Karpas-422 (cell line): ENCODE data around the gene AGL. TPM values are rescaled to one million over a fixed set of nuclear protein-coding genes. Genes with fewer than 3 reads are reported as not detected.
"Not testable (repeated sequence)": the region's sequence is repeated elsewhere in the genome, so short reads cannot be mapped to it uniquely, and the experiment has no call there.

Experiments
- DNase-seq: peaks from one replicate; pipeline ENCODE4 v3.0.0-alpha.2; 2015
- H2AFZ ChIP-seq: fragments of 200-600 bp; sonication (generic); 2 replicates; pipeline ENCODE4 v1.6.1; 2014; ENCODE audit warnings: antibody characterized with exemption, low read length, mixed read lengths
- H3K27ac ChIP-seq: fragments of 200-600 bp; sonication (generic); 2 replicates; pipeline ENCODE4 v1.5.1; 2014; ENCODE audit warnings: mild to moderate bottlenecking, low read length, moderate library complexity
- H3K27me3 ChIP-seq: fragments of 200-600 bp; sonication (generic); 2 replicates; pipeline ENCODE4 v1.6.1; 2014; ENCODE audit warnings: low read length, mixed read lengths
- H3K36me3 ChIP-seq: fragments of 200-600 bp; sonication (generic); 2 replicates; pipeline ENCODE4 v1.6.1; 2014; ENCODE audit warnings: low read length, mixed read lengths; ENCODE audit not compliant: insufficient read depth
- H3K4me1 ChIP-seq: fragments of 200-600 bp; sonication (generic); 2 replicates; pipeline ENCODE4 v1.6.1; 2014; ENCODE audit warnings: mild to moderate bottlenecking, low read length, mixed read lengths
- H3K4me2 ChIP-seq: fragments of 200-600 bp; sonication (generic); 2 replicates; pipeline ENCODE4 v1.6.1; 2014; ENCODE audit warnings: low read length, low read depth, mild to moderate bottlenecking; ENCODE audit not compliant: poor library complexity, severe bottlenecking
- H3K4me3 ChIP-seq: fragments of 200-600 bp; sonication (generic); 2 replicates; pipeline ENCODE4 v1.5.1; 2014; ENCODE audit warnings: mild to moderate bottlenecking, antibody characterized with exemption, low read length, mixed read lengths
- H3K79me2 ChIP-seq: fragments of 200-600 bp; sonication (generic); 2 replicates; pipeline ENCODE4 v1.6.1; 2014; ENCODE audit warnings: mild to moderate bottlenecking, low read length, mixed read lengths
- H3K9ac ChIP-seq: fragments of 200-600 bp; sonication (generic); 2 replicates; pipeline ENCODE4 v1.6.0; 2014; ENCODE audit warnings: low read length
- H3K9me2 ChIP-seq: fragments of 200-600 bp; sonication (generic), shearing (Covaris generic); replicated peaks from 2 replicates; pipeline ENCODE4 v1.6.0; 2014; ENCODE audit warnings: mild to moderate bottlenecking, low read length, moderate library complexity; ENCODE audit not compliant: insufficient read depth
- H3K9me3 ChIP-seq: fragments of 300-700, 200-600 bp; sonication (generic); 2 replicates; pipeline ENCODE4 v1.6.1; 2014; ENCODE audit warnings: low read length, mixed read lengths
- H4K20me1 ChIP-seq: fragments of 200-600 bp; sonication (generic); 2 replicates; pipeline ENCODE4 v1.6.1; 2014; ENCODE audit warnings: mild to moderate bottlenecking, antibody characterized with exemption, low read length, low read depth; ENCODE audit not compliant: insufficient read depth
- total RNA-seq: library from RNA; depleted of rRNA; stranded (reverse); fragments of >200 nt; shearing (Covaris generic); gene quantifications from 2 replicates; pipeline ENCODE4 v1.2.3, GENCODE V29; 2014; ENCODE audit warnings: low replicate concordance

The AGL gene
- total RNA-seq, 1 experiment from 2014 or later = 49.5 TPM

DNA sequence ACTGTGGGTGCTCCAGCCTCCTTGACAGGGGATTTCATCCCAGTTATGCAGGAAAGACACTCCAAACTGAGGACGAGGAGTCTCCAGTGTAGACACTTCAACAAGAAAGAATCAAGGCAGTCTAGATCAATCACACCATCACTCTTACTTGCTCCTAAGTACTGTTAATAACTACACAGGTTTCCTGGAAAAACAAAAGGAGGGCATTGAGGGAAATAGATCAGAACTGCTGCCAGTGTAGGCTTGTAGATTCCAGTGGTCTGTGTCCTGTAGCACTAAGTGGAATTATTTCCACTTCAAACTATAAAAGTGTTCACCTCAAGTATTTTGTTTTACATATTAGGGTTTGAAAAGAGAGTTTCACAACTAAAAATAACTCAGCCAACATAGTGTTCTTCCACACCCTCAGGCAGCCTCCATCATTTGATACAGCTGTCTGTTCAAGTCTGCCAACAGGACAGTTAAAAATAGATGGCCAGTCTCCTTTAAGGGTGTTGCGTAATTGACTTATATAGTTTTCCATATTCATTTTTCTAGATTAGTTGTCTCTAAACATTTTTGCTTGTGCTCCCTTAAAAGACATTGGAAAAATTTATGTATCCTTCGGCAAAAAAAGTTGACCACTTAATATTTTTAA is 32.0 kb upstream of the AGL start:
- H3K4me2 ChIP-seq = no peak overlapping the region
- H3K27ac ChIP-seq = no peak overlapping the region
- DNase-seq = no peak
- no peak overlapping the region for H3K9ac ChIP-seq
- no peaks in the 10 kb centered on the region for H3K79me2 ChIP-seq
- no peaks in the 10 kb centered on the region for H3K4me1 ChIP-seq
- H3K27me3 ChIP-seq = no peaks in the 10 kb centered on the region
- H3K9me2 ChIP-seq = no peaks in the 10 kb centered on the region
- no peaks in the 10 kb centered on the region for H3K9me3 ChIP-seq
- no peak overlapping the region for H2AFZ ChIP-seq
- no peak overlapping the region for H3K4me3 ChIP-seq
- no peaks in the 10 kb centered on the region for H3K36me3 ChIP-seq
- no peaks in the 10 kb centered on the region for H4K20me1 ChIP-seq

- Histone ChIP-seq H3K4me2 (no peak overlapping the region), H4K20me1 (no peaks in the 10 kb centered on the region), H3K27me3 (no peaks in the 10 kb centered on the region), H3K4me3 (no peak overlapping the region), H3K9me2 (no peaks in the 10 kb centered on the region), H2AFZ (no peak overlapping the region), H3K36me3 (no peaks in the 10 kb centered on the region), H3K79me2 (no peaks in the 10 kb centered on the region), H3K4me1 (no peaks in the 10 kb centered on the region; the same call in 1 of the 2 replicates), H3K9ac (no peak overlapping the region), H3K27ac (no peak overlapping the region), H3K9me3 (no peaks in the 10 kb centered on the region)
- DNase-seq = no peak
Observed at GRCh38 chr1:99820546-99820945, 29.6 kb upstream of the AGL start.

GRCh38 chr1:99825098-99825497 is 25.1 kb upstream of the AGL start:
- H3K4me2 ChIP-seq = no peak overlapping the region
- H3K9me3 ChIP-seq = no peaks in the 10 kb centered on the region
- peak overlapping the region; percentile 8; the same call in 1 of the 2 replicates for H2AFZ ChIP-seq
- no peak overlapping the region for H3K27ac ChIP-seq
- H3K9me2 ChIP-seq = 0 out of 2 replicates have a peak, but pooled peaks cover 3% of the 10 kb centered on the region
- no peaks in the 10 kb centered on the region; the same call in 1 of the 2 replicates for H3K4me1 ChIP-seq
- no peak overlapping the region for H3K4me3 ChIP-seq
- no peak overlapping the region for H3K9ac ChIP-seq
- H3K27me3 ChIP-seq = no peaks in the 10 kb centered on the region
- DNase-seq = no peak
- H3K36me3 ChIP-seq = no peaks in the 10 kb centered on the region
- no peaks in the 10 kb centered on the region for H3K79me2 ChIP-seq
- no peaks in the 10 kb centered on the region for H4K20me1 ChIP-seq

GRCh38 chr1:99825702-99826101 is 24.5 kb upstream of the AGL start:
- Histone ChIP-seq H3K9me3 (no peaks in the 10 kb centered on the region), H2AFZ (no peak overlapping the region), H3K9ac (no peak overlapping the region), H3K4me2 (no peak overlapping the region), H3K4me1 (no peaks in the 10 kb centered on the region; the same call in 1 of the 2 replicates), H3K79me2 (no peaks in the 10 kb centered on the region), H3K36me3 (no peaks in the 10 kb centered on the region), H3K4me3 (no peak overlapping the region), H4K20me1 (no peaks in the 10 kb centered on the region), H3K27ac (no peak overlapping the region), H3K27me3 (no peaks in the 10 kb centered on the region), H3K9me2 (0 out of 2 replicates have a peak, but pooled peaks cover 3% of the 10 kb centered on the region)
- DNase-seq = no peak

DNA sequence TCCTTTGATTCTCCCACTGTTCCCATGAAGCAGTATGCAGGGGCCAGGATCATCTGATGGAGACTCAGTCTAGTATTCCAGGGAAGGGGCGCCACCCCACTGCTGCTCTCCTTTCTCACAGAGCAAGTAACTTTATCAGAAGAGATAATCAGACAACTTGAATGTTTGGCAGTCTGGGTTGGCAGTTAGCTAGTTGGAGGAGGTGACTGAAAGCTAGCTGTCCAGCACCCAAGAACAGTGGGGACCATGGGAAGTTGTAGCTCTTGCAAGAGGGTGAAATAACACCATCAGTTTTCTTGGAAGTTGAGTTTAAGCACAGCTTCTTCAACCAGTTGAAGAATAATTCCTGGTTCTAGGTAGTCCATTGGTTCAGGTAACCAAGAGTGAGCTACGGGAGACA is 22.2 kb upstream of the AGL start:
- Histone ChIP-seq H3K36me3 (no peaks in the 10 kb centered on the region), H3K9me3 (no peaks in the 10 kb centered on the region), H3K27ac (no peak overlapping the region), H3K9ac (no peak overlapping the region), H2AFZ (no peak overlapping the region), H3K79me2 (no peaks in the 10 kb centered on the region), H3K4me2 (no peak overlapping the region), H3K27me3 (no peaks in the 10 kb centered on the region), H3K4me3 (no peak overlapping the region), H3K9me2 (0 out of 2 replicates have a peak, but pooled peaks cover 3% of the 10 kb centered on the region), H3K4me1 (no peaks in the 10 kb centered on the region; the same call in 1 of the 2 replicates), H4K20me1 (no peaks in the 10 kb centered on the region)
- DNase-seq = no peak

DNA sequence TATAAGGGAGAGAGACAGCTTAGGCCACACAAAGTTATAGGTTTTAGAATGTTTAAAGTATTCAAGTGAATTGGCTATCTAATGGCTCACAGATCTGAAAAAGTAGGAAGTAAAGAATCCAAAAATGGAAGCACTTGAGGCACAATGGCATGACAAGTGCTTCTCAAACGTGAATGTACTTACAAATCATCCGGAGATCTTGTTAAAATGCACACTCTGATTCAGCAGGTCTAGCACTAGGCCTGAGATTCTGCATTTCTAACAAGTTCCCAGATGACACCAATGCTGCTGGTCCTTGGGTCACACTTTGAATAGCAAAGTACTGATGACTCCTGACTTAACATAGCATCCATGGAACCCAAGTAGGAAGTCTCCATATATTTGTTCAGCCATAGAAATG is 20.9 kb upstream of the AGL start:
- 0 out of 2 replicates have a peak, but pooled peaks cover 3% of the 10 kb centered on the region for H3K9me2 ChIP-seq

GRCh38 chr1:99833911-99834310 is 16.2 kb upstream of the AGL start:
- not testable (repeated sequence) for H2AFZ ChIP-seq, H3K4me2 ChIP-seq, H3K9ac ChIP-seq, H3K4me3 ChIP-seq, H3K4me1 ChIP-seq, H3K36me3 ChIP-seq, DNase-seq, H3K79me2 ChIP-seq, H3K27me3 ChIP-seq, H4K20me1 ChIP-seq, H3K9me3 ChIP-seq, H3K27ac ChIP-seq, H3K9me2 ChIP-seq

More for the DNA sequence above, 20.9 kb upstream of the AGL start:
- Histone ChIP-seq H3K4me2 (no peak overlapping the region), H3K9me3 (no peaks in the 10 kb centered on the region), H4K20me1 (no peaks in the 10 kb centered on the region), H3K27ac (no peak overlapping the region), H3K36me3 (no peaks in the 10 kb centered on the region), H3K4me1 (no peaks in the 10 kb centered on the region; the same call in 1 of the 2 replicates), H3K4me3 (no peak overlapping the region), H2AFZ (no peak overlapping the region), H3K9ac (no peak overlapping the region), H3K27me3 (no peaks in the 10 kb centered on the region), H3K79me2 (no peaks in the 10 kb centered on the region)
- DNase-seq = no peak

DNA sequence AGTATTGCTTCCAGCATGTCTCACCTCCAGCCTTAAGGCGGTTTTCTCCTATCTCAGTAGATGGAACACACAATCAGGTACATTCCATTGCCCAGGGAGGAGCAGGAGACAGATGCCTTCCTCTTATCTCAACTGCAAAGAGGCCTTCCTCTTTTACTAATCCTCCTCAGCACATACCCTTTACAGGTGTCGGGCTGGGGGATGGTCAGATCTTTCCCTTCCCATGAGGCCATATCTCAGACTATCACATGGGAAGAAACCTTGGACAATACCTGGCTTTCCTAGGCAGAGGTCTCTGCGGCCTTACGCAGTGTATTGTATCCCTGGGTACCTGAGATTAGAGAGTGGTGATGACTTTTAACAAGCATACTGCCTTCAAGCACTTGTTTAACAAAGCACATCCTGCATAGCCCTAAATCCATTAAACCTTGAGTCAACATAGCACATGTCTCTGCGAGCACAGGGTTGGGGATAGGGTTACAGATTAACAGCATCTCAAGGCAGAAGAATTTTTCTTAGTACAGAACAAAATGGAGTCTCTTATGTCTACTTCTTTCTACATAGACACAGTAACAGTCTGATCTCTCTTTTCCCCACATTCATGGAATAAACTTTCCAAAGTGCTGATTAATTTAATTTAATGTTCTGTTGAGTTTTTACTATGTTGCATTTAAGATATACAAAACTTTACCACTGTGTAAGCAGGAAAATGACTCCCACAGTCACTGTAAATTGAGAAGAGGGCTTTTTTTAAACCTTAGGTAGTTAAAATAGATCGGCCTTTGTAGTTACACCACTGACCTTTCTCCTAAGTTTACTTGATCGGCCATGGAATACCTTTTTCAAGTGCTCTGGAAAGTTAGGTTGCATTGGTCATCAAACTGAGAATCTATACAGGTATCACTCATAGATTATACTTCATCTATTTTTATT is 13.7 kb upstream of the AGL start:
- H2AFZ ChIP-seq, H3K9me3 ChIP-seq: not testable (repeated sequence)

More for the DNA sequence above, 13.7 kb upstream of the AGL start:
- not testable (repeated sequence) for H3K79me2 ChIP-seq, H3K4me2 ChIP-seq, H3K36me3 ChIP-seq, H3K4me3 ChIP-seq, H3K9me2 ChIP-seq, H3K27ac ChIP-seq, H4K20me1 ChIP-seq, H3K4me1 ChIP-seq, H3K9ac ChIP-seq, H3K27me3 ChIP-seq, DNase-seq
